HUES64 (cell line): ENCODE measurements around the gene CFAP119.
A peak's percentile ranks its signal among the peaks of the same experiment; 100 is the strongest.

ENCODE experiments used
- H3K27ac ChIP-seq: 2 replicates; pipeline ENCODE4 v1.7.0; 2013; ENCODE audit warnings: low read depth, low read length, inconsistent platforms
- H3K27me3 ChIP-seq: 2 replicates; pipeline ENCODE4 v1.6.1; 2013; ENCODE audit warnings: mild to moderate bottlenecking, low read length; ENCODE audit not compliant: insufficient read depth
- H3K36me3 ChIP-seq: 2 replicates; pipeline ENCODE4 v1.6.1; 2013; ENCODE audit warnings: mild to moderate bottlenecking, low read length; ENCODE audit not compliant: insufficient read depth
- H3K4me1 ChIP-seq: 2 replicates; pipeline ENCODE4 v1.6.1; 2013; ENCODE audit warnings: mild to moderate bottlenecking, low read length, moderate library complexity; ENCODE audit not compliant: insufficient read depth
- H3K4me3 ChIP-seq: 2 replicates; pipeline ENCODE4 v1.5.1; 2013; ENCODE audit warnings: mild to moderate bottlenecking, low read length, moderate library complexity
- H3K9ac ChIP-seq: 2 replicates; pipeline ENCODE4 v1.6.1; 2013; ENCODE audit warnings: mild to moderate bottlenecking, low read depth, low read length
- H3K9me3 ChIP-seq: 2 replicates; pipeline ENCODE4 v1.6.1; 2013; ENCODE audit warnings: low read depth, low read length; ENCODE audit not compliant: insufficient read depth
- WGBS: fragments of 150-250, 120-280 bp; methylation state at CpG from one replicate; pipeline ENCODE4 v1.1.7; 2013; ENCODE audit warnings: missing lambda C conversion rate; 5-methylcytosine and 5-hydroxymethylcytosine counted together

The CFAP119 gene

GRCh38 chr16:30746638-30747175 is 15.2 kb downstream of the CFAP119 start:
- H3K36me3 ChIP-seq: peaks cover 38% of the 10 kb centered on the region
- H3K9me3 ChIP-seq: no peaks in the 10 kb centered on the region
- no peak overlapping the region for H3K9ac ChIP-seq
- no peaks in the 10 kb centered on the region for H3K27me3 ChIP-seq
- 95% methylated on average over 9 of the region's 9 CpGs for WGBS
- H3K4me3 ChIP-seq: no peak overlapping the region
- H3K4me1 ChIP-seq: peaks cover 2% of the 10 kb centered on the region; the same call in 1 of the 2 replicates
- H3K27ac ChIP-seq: no peak overlapping the region

- Histone ChIP-seq H3K9ac (no peak overlapping the region), H3K4me1 (peaks cover 16% of the 10 kb centered on the region), H3K27me3 (no peaks in the 10 kb centered on the region), H3K27ac (no peak overlapping the region), H3K4me3 (no peak overlapping the region), H3K36me3 (peaks cover 30% of the 10 kb centered on the region), H3K9me3 (no peaks in the 10 kb centered on the region)
- 89% methylated on average over 2 of the region's 2 CpGs for WGBS
Measured at GRCh38 chr16:30745082-30745481, 16.8 kb downstream of the CFAP119 start.

GRCh38 chr16:30744183-30744582 is 17.7 kb downstream of the CFAP119 start:
- no peaks in the 10 kb centered on the region for H3K27me3 ChIP-seq
- H3K27ac ChIP-seq: no peak overlapping the region
- no peak overlapping the region for H3K4me3 ChIP-seq
- 91% methylated on average over 1 of the region's 2 CpGs for WGBS
- H3K9me3 ChIP-seq: no peaks in the 10 kb centered on the region
- peaks cover 21% of the 10 kb centered on the region for H3K4me1 ChIP-seq
- H3K9ac ChIP-seq: no peak overlapping the region
- peaks cover 36% of the 10 kb centered on the region for H3K36me3 ChIP-seq

- H3K4me1 ChIP-seq: peaks cover 21% of the 10 kb centered on the region
- H3K27ac ChIP-seq: no peak overlapping the region
- no peaks in the 10 kb centered on the region for H3K9me3 ChIP-seq
- H3K27me3 ChIP-seq: no peaks in the 10 kb centered on the region
- peaks cover 41% of the 10 kb centered on the region for H3K36me3 ChIP-seq
- WGBS: 94% methylated on average over 11 of the region's 11 CpGs
- H3K9ac ChIP-seq: no peak overlapping the region
- no peak overlapping the region for H3K4me3 ChIP-seq
Measured at GRCh38 chr16:30743716-30744115, 18.1 kb downstream of the CFAP119 start.

- peaks cover 21% of the 10 kb centered on the region for H3K4me1 ChIP-seq
- H3K9me3 ChIP-seq: no peaks in the 10 kb centered on the region
- 90% methylated on average over 6 of the region's 6 CpGs for WGBS
- no peaks in the 10 kb centered on the region for H3K27me3 ChIP-seq
- peak overlapping the region; percentile 46; the same call in 1 of the 2 replicates for H3K9ac ChIP-seq
- peak overlapping the region; percentile 42; the same call in 1 of the 2 replicates for H3K4me3 ChIP-seq
- peak overlapping the region; percentile 45; the same call in 1 of the 2 replicates for H3K27ac ChIP-seq
- H3K36me3 ChIP-seq: peaks cover 63% of the 10 kb centered on the region
Measured at GRCh38 chr16:30741461-30741914, 20.4 kb downstream of the CFAP119 start.

GRCh38 chr16:30740364-30741251 is 21.3 kb downstream of the CFAP119 start:
- Histone ChIP-seq H3K4me3 (peak overlapping the region; percentile 42), H3K27me3 (no peaks in the 10 kb centered on the region), H3K27ac (peak overlapping the region; percentile 45), H3K9me3 (no peaks in the 10 kb centered on the region), H3K4me1 (peaks cover 21% of the 10 kb centered on the region), H3K9ac (peak overlapping the region; percentile 46), H3K36me3 (peaks cover 72% of the 10 kb centered on the region)
- 81% methylated on average over 8 of the region's 8 CpGs for WGBS

GRCh38 chr16:30738984-30739951 is 22.6 kb downstream of the CFAP119 start:
- Histone ChIP-seq H3K36me3 (peaks cover 71% of the 10 kb centered on the region), H3K27ac (no peak overlapping the region)

GRCh38 chr16:30737794-30738648 is 23.8 kb downstream of the CFAP119 start:
- WGBS: 96% methylated on average over 25 of the region's 25 CpGs
- H3K27ac ChIP-seq: no peak overlapping the region
- no peaks in the 10 kb centered on the region for H3K27me3 ChIP-seq
- H3K9ac ChIP-seq: no peak overlapping the region
- no peak overlapping the region for H3K4me3 ChIP-seq
- peaks cover 78% of the 10 kb centered on the region for H3K36me3 ChIP-seq
- H3K9me3 ChIP-seq: no peaks in the 10 kb centered on the region
- H3K4me1 ChIP-seq: peaks cover 21% of the 10 kb centered on the region

More at GRCh38 chr16:30738984-30739951, 22.6 kb downstream of the CFAP119 start:
- Histone ChIP-seq H3K9me3 (no peaks in the 10 kb centered on the region), H3K27me3 (no peaks in the 10 kb centered on the region), H3K9ac (no peak overlapping the region), H3K4me1 (peaks cover 21% of the 10 kb centered on the region), H3K4me3 (no peak overlapping the region)
- 94% methylated on average over 36 of the region's 37 CpGs for WGBS

- Histone ChIP-seq H3K27me3 (no peaks in the 10 kb centered on the region), H3K36me3 (peaks cover 81% of the 10 kb centered on the region), H3K9ac (no peak overlapping the region), H3K4me1 (peaks cover 21% of the 10 kb centered on the region), H3K27ac (no peak overlapping the region), H3K9me3 (no peaks in the 10 kb centered on the region), H3K4me3 (no peak overlapping the region)
- WGBS: 95% methylated on average over 17 of the region's 17 CpGs
Measured at GRCh38 chr16:30736995-30737793, 24.7 kb downstream of the CFAP119 start.
